ENCODE results near the gene SPAG16. TPM values are rescaled to one million over a fixed set of nuclear protein-coding genes. Genes with fewer than 3 reads are reported as not detected.

The SPAG16 gene
- total RNA-seq, 1 experiment from 2014 or later: 17.3 TPM

DNA sequence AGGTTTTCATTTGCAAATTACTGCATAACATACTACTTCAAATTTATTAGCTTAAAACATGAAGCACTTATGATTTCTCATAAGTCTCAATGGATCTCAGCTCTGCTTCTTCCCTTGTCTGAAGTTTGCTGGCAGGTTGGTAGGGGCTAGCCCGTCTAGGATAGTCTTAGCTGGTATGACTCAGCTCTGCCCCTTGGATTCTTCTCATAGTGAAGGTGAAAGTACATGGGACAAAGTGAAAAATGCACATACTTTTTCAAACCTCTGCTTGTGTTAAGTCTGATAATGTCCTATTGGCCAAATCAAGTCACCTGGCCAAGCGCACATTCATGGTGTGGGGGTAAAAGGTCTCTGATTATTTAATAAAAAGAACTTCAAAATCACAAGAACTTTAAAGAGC, 941.8 kb downstream of the SPAG16 start:
- H3K4me2 ChIP-seq (ENCODE audit: insufficient read depth, insufficient read length, low read length): no peak overlapping the region
- no peak for DNase-seq
- no peak overlapping the region for H2BK20ac ChIP-seq (ENCODE audit: low read depth, low read length, poor library complexity, severe bottlenecking)
- no peak overlapping the region for H3K4ac ChIP-seq (ENCODE audit: low read depth, low read length)
- no peak overlapping the region for H3K4me3 Mint-ChIP-seq
- no peak overlapping the region for H2BK15ac ChIP-seq (ENCODE audit: low read depth, low read length)
- no peak overlapping the region for H3T11ph ChIP-seq (ENCODE audit: low read length)
- no peaks in the 10 kb centered on the region for H3K4me1 ChIP-seq (ENCODE audit: insufficient read depth, low read length)
- H3K79me2 ChIP-seq (ENCODE audit: insufficient read depth, low read length): no peaks in the 10 kb centered on the region
- no peaks in the 10 kb centered on the region for H3K36me3 Mint-ChIP-seq (ENCODE audit: insufficient read depth in 1 of 3, low read depth in 3 of 3)
- H3K56ac ChIP-seq (ENCODE audit: insufficient read length, low read depth, low read length): no peak overlapping the region
- no peak overlapping the region for H2AFZ ChIP-seq (ENCODE audit: low read length)
- H3K9me3 ChIP-seq (ENCODE audit: control insufficient read depth, low read depth, low read length): no peaks in the 10 kb centered on the region
- no peak overlapping the region for H2BK12ac ChIP-seq (ENCODE audit: insufficient read length, low read depth, low read length)
- H3K18ac ChIP-seq (ENCODE audit: insufficient read length, low read depth, low read length): no peak overlapping the region
- TF ChIP-seq, protein P1, sequence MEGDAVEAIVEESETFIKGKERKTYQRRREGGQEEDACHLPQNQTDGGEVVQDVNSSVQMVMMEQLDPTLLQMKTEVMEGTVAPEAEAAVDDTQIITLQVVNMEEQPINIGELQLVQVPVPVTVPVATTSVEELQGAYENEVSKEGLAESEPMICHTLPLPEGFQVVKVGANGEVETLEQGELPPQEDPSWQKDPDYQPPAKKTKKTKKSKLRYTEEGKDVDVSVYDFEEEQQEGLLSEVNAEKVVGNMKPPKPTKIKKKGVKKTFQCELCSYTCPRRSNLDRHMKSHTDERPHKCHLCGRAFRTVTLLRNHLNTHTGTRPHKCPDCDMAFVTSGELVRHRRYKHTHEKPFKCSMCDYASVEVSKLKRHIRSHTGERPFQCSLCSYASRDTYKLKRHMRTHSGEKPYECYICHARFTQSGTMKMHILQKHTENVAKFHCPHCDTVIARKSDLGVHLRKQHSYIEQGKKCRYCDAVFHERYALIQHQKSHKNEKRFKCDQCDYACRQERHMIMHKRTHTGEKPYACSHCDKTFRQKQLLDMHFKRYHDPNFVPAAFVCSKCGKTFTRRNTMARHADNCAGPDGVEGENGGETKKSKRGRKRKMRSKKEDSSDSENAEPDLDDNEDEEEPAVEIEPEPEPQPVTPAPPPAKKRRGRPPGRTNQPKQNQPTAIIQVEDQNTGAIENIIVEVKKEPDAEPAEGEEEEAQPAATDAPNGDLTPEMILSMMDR (conservative IDR thresholded peaks at IDR 0.05): no peak
- no peak overlapping the region for H3K27ac ChIP-seq (ENCODE audit: insufficient read length, low read depth, low read length)
- H3K9me3 Mint-ChIP-seq: no peaks in the 10 kb centered on the region
- H4K20me1 ChIP-seq (ENCODE audit: control insufficient read depth, insufficient read depth, insufficient read length): no peaks in the 10 kb centered on the region
- H3K14ac ChIP-seq (ENCODE audit: insufficient read depth, low read length): no peak overlapping the region
- H3K23ac ChIP-seq (ENCODE audit: insufficient read length, low read depth, low read length): no peak overlapping the region
- no peak overlapping the region for H2BK5ac ChIP-seq (ENCODE audit: insufficient read length, low read length)
- H3K27me3 Mint-ChIP-seq (ENCODE audit: low read depth): no peaks in the 10 kb centered on the region
- no peaks in the 10 kb centered on the region for H3K79me1 ChIP-seq (ENCODE audit: insufficient read depth, low read depth, low read length, poor library complexity, severe bottlenecking)
- no peak overlapping the region for H4K8ac ChIP-seq (replicated peaks; ENCODE audit: insufficient read length, low read depth, low read length)
- no peak overlapping the region for H2AK5ac ChIP-seq (ENCODE audit: insufficient read length, low read length)
- H2BK120ac ChIP-seq (ENCODE audit: low read depth, low read length, poor library complexity, severe bottlenecking): no peak overlapping the region
- H4K91ac ChIP-seq (ENCODE audit: insufficient read length, low read depth, low read length): no peak overlapping the region
- no peak overlapping the region for H3K9ac ChIP-seq (ENCODE audit: extremely low read depth, insufficient read length, low read length)
- no CpG with 5 or more reads among the region's 2 CpGs for WGBS (ENCODE audit: extremely low coverage, insufficient read length, low lambda C conversion rate)
- H3K27me3 ChIP-seq (ENCODE audit: insufficient read depth, low read length): no peaks in the 10 kb centered on the region
- H4K5ac ChIP-seq (ENCODE audit: insufficient read length, low read depth, low read length): no peak overlapping the region
- no peak overlapping the region for H3K27ac Mint-ChIP-seq
- no peaks in the 10 kb centered on the region for H3K4me1 Mint-ChIP-seq
- H3K23me2 ChIP-seq (ENCODE audit: insufficient read length, low read depth, low read length, poor library complexity, severe bottlenecking): no peaks in the 10 kb centered on the region

Measured in H9 (cell line).